K562 (cell line): Measurements from ENCODE around the gene EFNA2. TPM values are rescaled to one million over a fixed set of nuclear protein-coding genes. Genes with fewer than 3 reads are reported as not detected.
A peak's percentile ranks its signal among the peaks of the same experiment; 100 is the strongest.

ENCODE experiments used
- CAMTA2 ChIP-seq: fragments of 250-450 bp; sonication (Bioruptor Pico); conservative IDR thresholded peaks from 2 replicates; pipeline ENCODE4 v1.5.1; 2022
- CBX1 ChIP-seq: sonication (generic); IDR thresholded peaks from 2 replicates; pipeline ENCODE4 v1.6.1; 2016; ENCODE audit warnings: antibody characterized with exemption, low read depth, mild to moderate bottlenecking
- CHD2 ChIP-seq: IDR thresholded peaks from 2 replicates; pipeline ENCODE4 v1.6.1; 2011; ENCODE audit warnings: low read depth, low read length
- DPF2 ChIP-seq: fragments of 450-650 bp; IDR thresholded peaks from 2 replicates; pipeline ENCODE4 v1.6.1; 2016
- ETV5 ChIP-seq: sonication (generic); formaldehyde crosslinking; IDR thresholded peaks from 2 replicates; pipeline ENCODE4 v1.4.0; 2020; ENCODE audit warnings: low read depth, mild to moderate bottlenecking, missing genetic modification reagents
- HLTF ChIP-seq: fragments of 450-650 bp; IDR thresholded peaks from 2 replicates; pipeline ENCODE4 v1.6.1; 2016
- KAT8 ChIP-seq: fragments of 450-650 bp; IDR thresholded peaks from 2 replicates; pipeline ENCODE4 v1.6.1; 2016; ENCODE audit warnings: low read depth, mild to moderate bottlenecking
- MCM7 ChIP-seq, 2 experiments: fragments of 450-650 bp; IDR thresholded peaks; 2 replicates each; pipeline ENCODE4 v1.6.1; 2016 to 2018
- MTA3 ChIP-seq: fragments of 450-650 bp; formaldehyde crosslinking; IDR thresholded peaks from 2 replicates; pipeline ENCODE4 v1.6.1; 2017; ENCODE audit warnings: mild to moderate bottlenecking, borderline replicate concordance
- NCOA4 ChIP-seq: fragments of 450-650 bp; IDR thresholded peaks from 2 replicates; pipeline ENCODE4 v1.6.1; 2018; ENCODE audit warnings: mild to moderate bottlenecking; ENCODE audit not compliant: partially characterized antibody
- PCBP1 ChIP-seq: fragments of 200-400 bp; formaldehyde crosslinking; IDR thresholded peaks from 2 replicates; pipeline ENCODE4 v1.6.1; 2018; ENCODE audit warnings: mild to moderate bottlenecking, low read depth, low read length; ENCODE audit not compliant: poor library complexity, severe bottlenecking
- RFX5 ChIP-seq: IDR thresholded peaks from 2 replicates; pipeline ENCODE4 v1.6.1; 2011; ENCODE audit warnings: low read depth, mild to moderate bottlenecking, improper control_type of control experiment, low read length
- SPI1 ChIP-seq: IDR thresholded peaks from 2 replicates; pipeline ENCODE4 v1.6.1; 2011; ENCODE audit warnings: low read depth, low read length, control low read depth, borderline replicate concordance
- YY1 ChIP-seq, 3 experiments: IDR thresholded peaks; 2 replicates each; pipeline ENCODE4 v1.6.1; 2011; ENCODE audit warnings: low read length in 2 of 3, mild to moderate bottlenecking in 2 of 3, moderate library complexity in 2 of 3, borderline replicate concordance in 1 of 3, control low read depth in 1 of 3, low read depth in 1 of 3; ENCODE audit not compliant: insufficient read depth in 3 of 3, insufficient replicate concordance in 2 of 3, control insufficient read depth in 1 of 3, insufficient read length in 1 of 3; ENCODE audit errors: extremely low read depth in 1 of 3
- ZBTB8A ChIP-seq: fragments of 450-650 bp; IDR thresholded peaks from 2 replicates; pipeline ENCODE4 v1.6.1; 2018; ENCODE audit warnings: mild to moderate bottlenecking, moderate library complexity; ENCODE audit not compliant: partially characterized antibody
- ZNF12 ChIP-seq: sonication (generic); formaldehyde crosslinking; IDR thresholded peaks from 2 replicates; pipeline ENCODE4 v1.4.0; 2020; ENCODE audit warnings: mild to moderate bottlenecking, missing genetic modification reagents
- ZNF589 ChIP-seq: fragments of 200-800 bp; sonication (Bioruptor generic); IDR thresholded peaks from 2 replicates; pipeline ENCODE4 v1.6.1; 2016; ENCODE audit warnings: low read depth, missing genetic modification characterization, missing compliant biosample characterization
- ZNF717 ChIP-seq: fragments of 250-450 bp; sonication (Bioruptor Pico); IDR thresholded peaks from 2 replicates; pipeline ENCODE4 v1.5.0; 2021
- ZNF77 ChIP-seq: fragments of 250-450 bp; sonication (Bioruptor Pico); IDR thresholded peaks from 2 replicates; pipeline ENCODE4 v1.5.0; 2020
- polyA plus RNA-seq, 8 experiments: library from polyadenylated mRNA; depleted of rRNA in 4 of 8; stranded (reverse) in 5 of 8; unstranded in 3 of 8; fragments of >200 nt; fragmentation: Nextera tagmentation in 2 of 8; fragmentation: Illumina TruSeq in 1 of 8; extraction: Ambion mirVana in 2 of 8; extraction: Trizol in 1 of 8; gene quantifications; 2 replicates each; pipeline versions ENCODE4 v1.2.1 to v1.2.3, GENCODE V29; 2011 to 2014; ENCODE audit warnings: inconsistent platforms in 1 of 8, missing spikeins in 1 of 8
- total RNA-seq, 7 experiments: library from RNA; depleted of rRNA in 6 of 7; stranded (reverse); fragments of >200 nt in 6 of 7; fragmentation: Illumina TruSeq in 2 of 7; extraction: Trizol in 2 of 7; gene quantifications; 2 replicates each; pipeline versions ENCODE4 v1.2.1 to v1.2.3, GENCODE V29; 2011 to 2021; ENCODE audit warnings: low replicate concordance in 1 of 7
- TF ChIP-seq, protein P1 (sequence below): sonication (generic); formaldehyde crosslinking; IDR thresholded peaks from 2 replicates; pipeline ENCODE4 v1.8.1; 2023; ENCODE audit warnings: mild to moderate bottlenecking, missing genetic modification reagents
- TF ChIP-seq, protein P2 (sequence below), 3 experiments: IDR thresholded peaks in 2 of 3; conservative IDR thresholded peaks in 1 of 3; 2 replicates each; pipeline ENCODE4 v1.5.1; 2011 to 2012; ENCODE audit warnings: low read length in 3 of 3, mild to moderate bottlenecking in 3 of 3, control low read depth in 2 of 3, improper control_type of control experiment in 1 of 3, inconsistent platforms in 1 of 3, low read depth in 1 of 3, mixed read lengths in 1 of 3, moderate library complexity in 1 of 3; ENCODE audit not compliant: insufficient read depth in 2 of 3

The EFNA2 gene
- total and polyA plus RNA-seq, 9 of the 15 experiments (the other 6 are each of a cell fraction or from before 2014, with no cell fraction given): 0.11 to 0.44 (median 0.15) TPM; not detected in 6

GRCh38 chr19:1261538-1261797 lies 24.2 kb upstream of the EFNA2 start (continued):
- TF ChIP-seq, protein P1, sequence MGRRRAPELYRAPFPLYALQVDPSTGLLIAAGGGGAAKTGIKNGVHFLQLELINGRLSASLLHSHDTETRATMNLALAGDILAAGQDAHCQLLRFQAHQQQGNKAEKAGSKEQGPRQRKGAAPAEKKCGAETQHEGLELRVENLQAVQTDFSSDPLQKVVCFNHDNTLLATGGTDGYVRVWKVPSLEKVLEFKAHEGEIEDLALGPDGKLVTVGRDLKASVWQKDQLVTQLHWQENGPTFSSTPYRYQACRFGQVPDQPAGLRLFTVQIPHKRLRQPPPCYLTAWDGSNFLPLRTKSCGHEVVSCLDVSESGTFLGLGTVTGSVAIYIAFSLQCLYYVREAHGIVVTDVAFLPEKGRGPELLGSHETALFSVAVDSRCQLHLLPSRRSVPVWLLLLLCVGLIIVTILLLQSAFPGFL (CRISPR knock-in tag): no peak
- TF ChIP-seq ZNF77 (CRISPR knock-in tag) (no peak), ZBTB8A (no peak), SPI1 (0 out of 2 replicates have a peak, but pooled peaks have one; percentile 19), MCM7 (IDR thresholded peaks at IDR 0.05) (no peak), DPF2 (0 out of 2 replicates have a peak, but pooled peaks have one; percentile 8), ZNF589 (CRISPR knock-in tag) (no peak), CAMTA2 (CRISPR knock-in tag) (no peak), MTA3 (0 out of 2 replicates have a peak, but pooled peaks have one; percentile 13), ZNF717 (no peak), ETV5 (no peak), RFX5 (no peak), CBX1 (no peak), ZNF12 (CRISPR knock-in tag) (no peak), CHD2 (no peak), PCBP1 (no peak), HLTF (no peak), KAT8 (no peak), NCOA4 (no peak), YY1 (IDR thresholded peaks at IDR 0.05; ENCODE audit: borderline replicate concordance in 1 of 3, control insufficient read depth in 1 of 3, extremely low read depth in 1 of 3, insufficient read depth in 3 of 3, insufficient read length in 1 of 3, insufficient replicate concordance in 2 of 3, low read depth in 1 of 3, low read length in 2 of 3) (peak in 1 of 3 experiments; percentile 7)
- TF ChIP-seq, protein P2, sequence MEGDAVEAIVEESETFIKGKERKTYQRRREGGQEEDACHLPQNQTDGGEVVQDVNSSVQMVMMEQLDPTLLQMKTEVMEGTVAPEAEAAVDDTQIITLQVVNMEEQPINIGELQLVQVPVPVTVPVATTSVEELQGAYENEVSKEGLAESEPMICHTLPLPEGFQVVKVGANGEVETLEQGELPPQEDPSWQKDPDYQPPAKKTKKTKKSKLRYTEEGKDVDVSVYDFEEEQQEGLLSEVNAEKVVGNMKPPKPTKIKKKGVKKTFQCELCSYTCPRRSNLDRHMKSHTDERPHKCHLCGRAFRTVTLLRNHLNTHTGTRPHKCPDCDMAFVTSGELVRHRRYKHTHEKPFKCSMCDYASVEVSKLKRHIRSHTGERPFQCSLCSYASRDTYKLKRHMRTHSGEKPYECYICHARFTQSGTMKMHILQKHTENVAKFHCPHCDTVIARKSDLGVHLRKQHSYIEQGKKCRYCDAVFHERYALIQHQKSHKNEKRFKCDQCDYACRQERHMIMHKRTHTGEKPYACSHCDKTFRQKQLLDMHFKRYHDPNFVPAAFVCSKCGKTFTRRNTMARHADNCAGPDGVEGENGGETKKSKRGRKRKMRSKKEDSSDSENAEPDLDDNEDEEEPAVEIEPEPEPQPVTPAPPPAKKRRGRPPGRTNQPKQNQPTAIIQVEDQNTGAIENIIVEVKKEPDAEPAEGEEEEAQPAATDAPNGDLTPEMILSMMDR (IDR thresholded peaks at IDR 0.05 in 2 of 3, conservative IDR thresholded peaks at IDR 0.05 in 1 of 3; ENCODE audit: insufficient read depth in 2 of 3, low read depth in 1 of 3, low read length in 3 of 3): peak; percentile 31 to 48 (median 37); a peak in 4 of 6 replicates
